SH-SY5Y (cell line): ENCODE results near the gene ADAM23.

ENCODE experiments used
- GATA2 ChIP-seq: IDR thresholded peaks from 2 replicates; pipeline ENCODE4 v1.6.1; 2011; ENCODE audit warnings: mild to moderate bottlenecking, low read depth, low read length
- GATA3 ChIP-seq: IDR thresholded peaks from 2 replicates; pipeline ENCODE4 v1.6.1; 2011; ENCODE audit warnings: low read depth, mild to moderate bottlenecking, low read length, moderate library complexity

DNA sequence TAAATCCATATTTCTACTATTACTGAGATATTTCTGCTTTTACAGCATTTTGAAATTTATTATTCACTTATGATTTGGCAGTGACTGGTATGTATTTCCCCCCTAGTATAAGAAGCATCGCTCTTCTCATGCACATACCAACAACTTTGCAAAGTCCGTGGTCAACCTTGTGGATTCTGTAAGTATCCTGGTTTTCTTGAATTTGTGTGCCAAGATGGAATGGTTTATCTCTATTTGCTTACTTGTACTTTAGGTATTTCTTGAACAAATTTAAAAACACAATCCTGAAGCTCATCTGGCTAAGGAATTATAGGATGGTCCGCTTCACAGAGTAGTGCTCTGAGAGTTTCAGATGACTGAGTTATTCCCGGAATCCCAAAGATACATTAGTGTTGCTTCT, 114.0 kb downstream of the ADAM23 start:
- TF ChIP-seq GATA3 = no peak
- no peak for TF ChIP-seq GATA2
